Uterus (tissue), 4 donors: ENCODE data around the gene DNAI7. TPM values are rescaled to one million over a fixed set of nuclear protein-coding genes. Genes with fewer than 3 reads are reported as not detected.

ENCODE experiments used
- DNase-seq, 2 donors: peaks; one replicate each; pipeline ENCODE4 v3.0.0-alpha.2; 2019 to 2020
- H3K27ac ChIP-seq, 2 donors: fragments of 200-600 bp; sonication (generic); 1 replicate in 1 of 2; 2 replicates in 1 of 2; pipeline ENCODE4 v1.5.1; 2016 to 2018
- H3K27me3 ChIP-seq, 2 donors: fragments of 200-600 bp; sonication (generic); one replicate each; pipeline ENCODE4 v1.5.1; 2018 to 2019; ENCODE audit warnings: control low read depth in 1 of 2
- H3K36me3 ChIP-seq, 2 donors: fragments of 200-600 bp; sonication (generic); one replicate each; pipeline ENCODE4 v1.5.1; 2019; ENCODE audit warnings: control low read depth in 1 of 2
- H3K4me1 ChIP-seq, 2 donors: fragments of 200-600 bp; sonication (generic); one replicate each; pipeline ENCODE4 v1.5.1; 2018 to 2019; ENCODE audit warnings: control low read depth in 1 of 2
- H3K4me3 ChIP-seq, 2 donors: fragments of 200-600 bp; sonication (generic); 1 replicate in 1 of 2; 2 replicates in 1 of 2; pipeline ENCODE4 v1.5.1; 2018 to 2019; ENCODE audit warnings: mild to moderate bottlenecking in 1 of 2
- H3K9me3 ChIP-seq, 2 donors: fragments of 200-600 bp; sonication (generic); one replicate each; pipeline ENCODE4 v1.5.1; 2019; ENCODE audit warnings: control low read depth in 1 of 2
- CTCF ChIP-seq, 4 experiments: fragments of 200-600 bp in 2 of 4; fragments of 450-650 bp in 2 of 4; sonication (generic) in 2 of 4; IDR thresholded peaks; one replicate each; pipeline ENCODE4 v1.5.1; 2016 to 2019; ENCODE audit warnings: antibody characterized with exemption in 4 of 4, mild to moderate bottlenecking in 2 of 4, moderate library complexity in 1 of 4
- POLR2A ChIP-seq, 2 donors: fragments of 450-650 bp; IDR thresholded peaks; one replicate each; pipeline ENCODE4 v1.6.1; 2016; ENCODE audit warnings: antibody characterized with exemption in 2 of 2, mild to moderate bottlenecking in 1 of 2, moderate library complexity in 1 of 2
- intact Hi-C: fragments of 100-400 bp; cut with DNase I; formaldehyde crosslinking; loops from one replicate; pipeline ENCODE4 v1.15.1; 2023; ENCODE audit warnings: low total_unique reads
- total RNA-seq, 4 donors: library from RNA; depleted of rRNA in 3 of 4; stranded (reverse); fragments of >200 nt in 3 of 4; gene quantifications; one replicate each; pipeline versions ENCODE4 v1.1.0 to v1.2.4, GENCODE V29; 2014 to 2023
- donor health status: DM: yes; HTN: yes; CAD: no.

DNAI7 gene
- total RNA-seq, 4 donors from 2014 or later: 0.77 to 5.2 (median 4.8) TPM; not detected in 1

- Histone ChIP-seq H3K27ac (no peak overlapping the region), H3K36me3 (no peaks in the 10 kb centered on the region), H3K27me3 (no peaks in the 10 kb centered on the region), H3K9me3 (no peaks in the 10 kb centered on the region), H3K4me1 (no peaks in the 10 kb centered on the region), H3K4me3 (no peak overlapping the region)
- intact Hi-C loops: no loop called here
- no peak for TF ChIP-seq POLR2A (IDR thresholded peaks at IDR 0.05)
- no peak for TF ChIP-seq CTCF (IDR thresholded peaks at IDR 0.05)
- DNase-seq: no peak
Observed at GRCh38 chr12:25084816-25085215, 110.1 kb downstream of the DNAI7 start.

GRCh38 chr12:25083211-25083610, 111.7 kb downstream of the DNAI7 start:
- no peak for DNase-seq
- no peak overlapping the region for H3K4me3 ChIP-seq
- H3K36me3 ChIP-seq: no peaks in the 10 kb centered on the region
- intact Hi-C loops: no loop called here
- H3K4me1 ChIP-seq: no peaks in the 10 kb centered on the region
- H3K27me3 ChIP-seq: no peaks in the 10 kb centered on the region
- H3K27ac ChIP-seq: no peak overlapping the region
- TF ChIP-seq CTCF (IDR thresholded peaks at IDR 0.05) (no peak), POLR2A (IDR thresholded peaks at IDR 0.05) (no peak)
- H3K9me3 ChIP-seq: no peaks in the 10 kb centered on the region

- no peak for TF ChIP-seq CTCF (IDR thresholded peaks at IDR 0.05)
- TF ChIP-seq POLR2A (IDR thresholded peaks at IDR 0.05): no peak
- intact Hi-C loops: no loop called here
Observed at GRCh38 chr12:25082628-25083027, 112.3 kb downstream of the DNAI7 start.

GRCh38 chr12:25079393-25079792, 115.6 kb downstream of the DNAI7 start:
- H3K4me3 ChIP-seq: no peak overlapping the region
- intact Hi-C loops: no loop called here
- no peaks in the 10 kb centered on the region for H3K27me3 ChIP-seq
- no peaks in the 10 kb centered on the region for H3K36me3 ChIP-seq
- TF ChIP-seq CTCF (IDR thresholded peaks at IDR 0.05) (no peak), POLR2A (IDR thresholded peaks at IDR 0.05) (no peak)
- no peaks in the 10 kb centered on the region for H3K4me1 ChIP-seq
- no peak overlapping the region for H3K27ac ChIP-seq
- no peak for DNase-seq
- no peaks in the 10 kb centered on the region for H3K9me3 ChIP-seq

More at GRCh38 chr12:25082628-25083027, 112.3 kb downstream of the DNAI7 start:
- Histone ChIP-seq H3K9me3 (no peaks in the 10 kb centered on the region), H3K4me3 (no peak overlapping the region), H3K36me3 (no peaks in the 10 kb centered on the region), H3K27me3 (no peaks in the 10 kb centered on the region), H3K4me1 (no peaks in the 10 kb centered on the region), H3K27ac (no peak overlapping the region)
- DNase-seq: no peak

- intact Hi-C loops: no loop called here
- no peak for DNase-seq
- Histone ChIP-seq H3K27me3 (no peaks in the 10 kb centered on the region), H3K4me1 (no peaks in the 10 kb centered on the region), H3K4me3 (no peak overlapping the region), H3K36me3 (no peaks in the 10 kb centered on the region), H3K9me3 (no peaks in the 10 kb centered on the region), H3K27ac (no peak overlapping the region)
- TF ChIP-seq POLR2A (IDR thresholded peaks at IDR 0.05) (no peak), CTCF (IDR thresholded peaks at IDR 0.05) (no peak)
Observed at GRCh38 chr12:25074954-25075353, 120.0 kb downstream of the DNAI7 start.
